Neural cell (in vitro differentiated cells): ENCODE data around the gene LUC7L3. TPM values are rescaled to one million over a fixed set of nuclear protein-coding genes. Genes with fewer than 3 reads are reported as not detected.

Experiments
- H2AFZ ChIP-seq: fragments of 200-600, 300-800 bp; sonication (generic), shearing (Covaris generic); 2 replicates; pipeline ENCODE4 v1.6.0; 2014; ENCODE audit warnings: low read depth, mild to moderate bottlenecking, antibody characterized with exemption, low read length, moderate library complexity
- H3F3A ChIP-seq: fragments of 200-600 bp; shearing (Covaris generic); 2 replicates; pipeline ENCODE4 v1.6.1; 2016; ENCODE audit warnings: mild to moderate bottlenecking, moderate library complexity, mixed read lengths, antibody characterized with exemption, low read length; ENCODE audit not compliant: insufficient read depth, poor library complexity, severe bottlenecking
- H3K27ac ChIP-seq: fragments of 200-600, 300-800 bp; sonication (generic), shearing (Covaris generic); 2 replicates; pipeline ENCODE4 v1.5.1; 2014; ENCODE audit warnings: mild to moderate bottlenecking, low read length, moderate library complexity
- H3K27me3 ChIP-seq: fragments of 300-800, 200-600 bp; sonication (generic), shearing (Covaris generic); 2 replicates; pipeline ENCODE4 v1.6.0; 2014; ENCODE audit warnings: mild to moderate bottlenecking, low read depth, low read length, moderate library complexity; ENCODE audit not compliant: insufficient read depth
- H3K36me3 ChIP-seq: fragments of 300-800, 200-600 bp; sonication (generic), shearing (Covaris generic); 2 replicates; pipeline ENCODE4 v1.5.1; 2014; ENCODE audit warnings: mild to moderate bottlenecking, antibody characterized with exemption, low read length, moderate library complexity; ENCODE audit not compliant: insufficient read depth
- H3K4me2 ChIP-seq: fragments of 300-800, 200-600 bp; sonication (generic), shearing (Covaris generic); 2 replicates; pipeline ENCODE4 v1.6.0; 2014; ENCODE audit warnings: mild to moderate bottlenecking, low read length
- H3K4me3 ChIP-seq: fragments of 300-800, 200-600 bp; sonication (generic), shearing (Covaris generic); 2 replicates; pipeline ENCODE4 v1.5.1; 2014; ENCODE audit warnings: mild to moderate bottlenecking, low read length, moderate library complexity
- H3K79me2 ChIP-seq: fragments of 200-600 bp; shearing (Covaris generic); replicated peaks from 2 replicates; pipeline ENCODE4 v1.6.0; 2014; ENCODE audit warnings: mild to moderate bottlenecking, low read length, moderate library complexity; ENCODE audit not compliant: insufficient read depth
- H3K9ac ChIP-seq: fragments of 300-800, 200-600 bp; sonication (generic), shearing (Covaris generic); 2 replicates; pipeline ENCODE4 v1.6.1; 2016; ENCODE audit warnings: mild to moderate bottlenecking, low read length, mixed read lengths
- H3K9me2 ChIP-seq: fragments of 200-600 bp; shearing (Covaris generic); 2 replicates; pipeline ENCODE4 v1.6.1; 2016; ENCODE audit warnings: mild to moderate bottlenecking, low read length, mixed read lengths; ENCODE audit not compliant: insufficient read depth
- H3K9me3 ChIP-seq: fragments of 200-600, 300-800 bp; sonication (generic), shearing (Covaris generic); 2 replicates; pipeline ENCODE4 v1.6.1; 2016; ENCODE audit warnings: mild to moderate bottlenecking, mixed run types, low read length, moderate library complexity, mixed read lengths
- H4K20me1 ChIP-seq: fragments of 200-600 bp; shearing (Covaris generic); 2 replicates; pipeline ENCODE4 v1.6.1; 2016; ENCODE audit warnings: mild to moderate bottlenecking, mixed run types; ENCODE audit not compliant: insufficient read depth
- EP300 ChIP-seq: fragments of 450-650 bp; conservative IDR thresholded peaks from 2 replicates; pipeline ENCODE4 v1.6.1; 2014; ENCODE audit warnings: antibody characterized with exemption, mild to moderate bottlenecking, moderate library complexity; ENCODE audit not compliant: poor library complexity, severe bottlenecking
- EZH2 ChIP-seq: fragments of 200-600, 300-800 bp; shearing (Covaris generic), sonication (generic); IDR thresholded peaks from 2 replicates; pipeline ENCODE4 v1.6.1; 2014; ENCODE audit warnings: antibody characterized with exemption, low read length, borderline replicate concordance, mild to moderate bottlenecking; ENCODE audit not compliant: insufficient read depth, poor library complexity, severe bottlenecking
- MXI1 ChIP-seq: fragments of 450-650 bp; conservative IDR thresholded peaks from 2 replicates; pipeline ENCODE4 v1.6.1; 2014; ENCODE audit warnings: antibody characterized with exemption, mild to moderate bottlenecking; ENCODE audit not compliant: poor library complexity, severe bottlenecking
- POLR2AphosphoS5 ChIP-seq: IDR thresholded peaks from 2 replicates; pipeline ENCODE4 v1.6.1; 2012
- RAD21 ChIP-seq: fragments of 450-650 bp; conservative IDR thresholded peaks from 2 replicates; pipeline ENCODE4 v1.6.1; 2014; ENCODE audit warnings: antibody characterized with exemption, mild to moderate bottlenecking, moderate library complexity
- SMC3 ChIP-seq: fragments of 450-650 bp; conservative IDR thresholded peaks from 2 replicates; pipeline ENCODE4 v1.6.1; 2014; ENCODE audit warnings: antibody characterized with exemption, mild to moderate bottlenecking, moderate library complexity; ENCODE audit not compliant: poor library complexity
- TAF1 ChIP-seq: IDR thresholded peaks from 2 replicates; pipeline ENCODE4 v1.6.1; 2012; ENCODE audit warnings: low read depth
- polyA plus RNA-seq: library from polyadenylated mRNA; depleted of rRNA; stranded (reverse); fragments of >200 nt; gene quantifications from 2 replicates; pipeline ENCODE4 v1.2.3, GENCODE V29; 2014
- TF ChIP-seq, protein P1 (sequence below): IDR thresholded peaks from 2 replicates; pipeline ENCODE4 v1.6.1; 2012; ENCODE audit warnings: borderline replicate concordance
- TF ChIP-seq, protein P2 (sequence below): fragments of 450-650 bp; IDR thresholded peaks from 2 replicates; pipeline ENCODE4 v1.5.1; 2014; ENCODE audit warnings: antibody characterized with exemption, mild to moderate bottlenecking, moderate library complexity; ENCODE audit not compliant: poor library complexity, severe bottlenecking

The LUC7L3 gene
- polyA plus RNA-seq, 1 donor from 2014 or later: 677 TPM

DNA sequence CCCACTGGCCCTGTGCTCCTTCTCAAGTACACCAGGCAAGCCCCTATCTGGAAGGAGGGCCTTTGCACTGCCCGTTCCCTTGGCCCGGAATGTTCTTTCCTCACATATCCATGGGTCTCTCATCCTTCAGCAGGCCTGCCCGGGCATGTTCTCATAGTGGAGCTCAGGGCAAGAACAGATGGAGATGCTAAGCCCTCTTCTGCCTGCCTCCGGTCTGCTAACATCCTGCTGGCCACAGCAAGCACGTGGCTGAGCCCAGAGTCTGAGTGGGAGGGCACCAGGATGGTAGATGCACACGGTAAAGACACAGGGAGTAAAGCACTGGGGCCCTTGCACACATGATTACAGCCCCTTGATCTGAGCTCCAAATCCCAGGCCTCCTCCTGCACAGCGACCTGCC lies 67.7 kb downstream of the LUC7L3 start:
- TF ChIP-seq SMC3 (no peak), POLR2AphosphoS5 (no peak), EP300 (no peak), RAD21 (no peak), MXI1 (no peak), EZH2 (no peak), TAF1 (no peak)
- TF ChIP-seq, protein P1, sequence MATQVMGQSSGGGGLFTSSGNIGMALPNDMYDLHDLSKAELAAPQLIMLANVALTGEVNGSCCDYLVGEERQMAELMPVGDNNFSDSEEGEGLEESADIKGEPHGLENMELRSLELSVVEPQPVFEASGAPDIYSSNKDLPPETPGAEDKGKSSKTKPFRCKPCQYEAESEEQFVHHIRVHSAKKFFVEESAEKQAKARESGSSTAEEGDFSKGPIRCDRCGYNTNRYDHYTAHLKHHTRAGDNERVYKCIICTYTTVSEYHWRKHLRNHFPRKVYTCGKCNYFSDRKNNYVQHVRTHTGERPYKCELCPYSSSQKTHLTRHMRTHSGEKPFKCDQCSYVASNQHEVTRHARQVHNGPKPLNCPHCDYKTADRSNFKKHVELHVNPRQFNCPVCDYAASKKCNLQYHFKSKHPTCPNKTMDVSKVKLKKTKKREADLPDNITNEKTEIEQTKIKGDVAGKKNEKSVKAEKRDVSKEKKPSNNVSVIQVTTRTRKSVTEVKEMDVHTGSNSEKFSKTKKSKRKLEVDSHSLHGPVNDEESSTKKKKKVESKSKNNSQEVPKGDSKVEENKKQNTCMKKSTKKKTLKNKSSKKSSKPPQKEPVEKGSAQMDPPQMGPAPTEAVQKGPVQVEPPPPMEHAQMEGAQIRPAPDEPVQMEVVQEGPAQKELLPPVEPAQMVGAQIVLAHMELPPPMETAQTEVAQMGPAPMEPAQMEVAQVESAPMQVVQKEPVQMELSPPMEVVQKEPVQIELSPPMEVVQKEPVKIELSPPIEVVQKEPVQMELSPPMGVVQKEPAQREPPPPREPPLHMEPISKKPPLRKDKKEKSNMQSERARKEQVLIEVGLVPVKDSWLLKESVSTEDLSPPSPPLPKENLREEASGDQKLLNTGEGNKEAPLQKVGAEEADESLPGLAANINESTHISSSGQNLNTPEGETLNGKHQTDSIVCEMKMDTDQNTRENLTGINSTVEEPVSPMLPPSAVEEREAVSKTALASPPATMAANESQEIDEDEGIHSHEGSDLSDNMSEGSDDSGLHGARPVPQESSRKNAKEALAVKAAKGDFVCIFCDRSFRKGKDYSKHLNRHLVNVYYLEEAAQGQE: no peak
- TF ChIP-seq, protein P2, sequence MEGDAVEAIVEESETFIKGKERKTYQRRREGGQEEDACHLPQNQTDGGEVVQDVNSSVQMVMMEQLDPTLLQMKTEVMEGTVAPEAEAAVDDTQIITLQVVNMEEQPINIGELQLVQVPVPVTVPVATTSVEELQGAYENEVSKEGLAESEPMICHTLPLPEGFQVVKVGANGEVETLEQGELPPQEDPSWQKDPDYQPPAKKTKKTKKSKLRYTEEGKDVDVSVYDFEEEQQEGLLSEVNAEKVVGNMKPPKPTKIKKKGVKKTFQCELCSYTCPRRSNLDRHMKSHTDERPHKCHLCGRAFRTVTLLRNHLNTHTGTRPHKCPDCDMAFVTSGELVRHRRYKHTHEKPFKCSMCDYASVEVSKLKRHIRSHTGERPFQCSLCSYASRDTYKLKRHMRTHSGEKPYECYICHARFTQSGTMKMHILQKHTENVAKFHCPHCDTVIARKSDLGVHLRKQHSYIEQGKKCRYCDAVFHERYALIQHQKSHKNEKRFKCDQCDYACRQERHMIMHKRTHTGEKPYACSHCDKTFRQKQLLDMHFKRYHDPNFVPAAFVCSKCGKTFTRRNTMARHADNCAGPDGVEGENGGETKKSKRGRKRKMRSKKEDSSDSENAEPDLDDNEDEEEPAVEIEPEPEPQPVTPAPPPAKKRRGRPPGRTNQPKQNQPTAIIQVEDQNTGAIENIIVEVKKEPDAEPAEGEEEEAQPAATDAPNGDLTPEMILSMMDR: no peak
- H3K9me2 ChIP-seq: no peaks in the 10 kb centered on the region
- no peaks in the 10 kb centered on the region for H3K9me3 ChIP-seq
- no peak overlapping the region for H2AFZ ChIP-seq
- H3K27me3 ChIP-seq: no peaks in the 10 kb centered on the region
- no peaks in the 10 kb centered on the region for H4K20me1 ChIP-seq
- no peaks in the 10 kb centered on the region for H3K79me2 ChIP-seq
- no peaks in the 10 kb centered on the region for H3F3A ChIP-seq
- H3K4me2 ChIP-seq: no peak overlapping the region
- no peak overlapping the region for H3K4me3 ChIP-seq
- H3K9ac ChIP-seq: no peak overlapping the region
- H3K27ac ChIP-seq: no peak overlapping the region
- H3K36me3 ChIP-seq: no peaks in the 10 kb centered on the region

DNA sequence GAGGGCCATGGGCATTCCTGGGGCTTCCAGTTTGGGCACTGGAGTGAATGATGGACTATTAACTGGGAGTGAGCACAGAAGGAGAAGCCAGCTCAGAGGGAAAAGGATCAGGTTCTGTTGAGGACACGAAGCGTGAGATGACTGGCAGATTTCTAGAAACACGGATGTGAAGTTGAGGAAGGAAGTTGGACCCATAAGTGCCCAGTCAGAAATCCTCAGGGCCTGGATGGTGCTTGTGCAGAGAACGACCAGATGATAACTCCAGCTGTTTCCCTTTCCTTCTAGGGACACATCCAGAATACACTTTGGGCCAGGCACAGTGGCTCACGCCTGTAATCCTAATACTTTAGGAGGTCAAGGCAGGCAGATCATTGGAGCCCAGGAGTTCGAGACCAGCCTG lies 71.2 kb downstream of the LUC7L3 start:
- H3K4me2 ChIP-seq: no peak overlapping the region
- no peaks in the 10 kb centered on the region for H3K9me2 ChIP-seq
- no peak overlapping the region for H3K4me3 ChIP-seq
- H2AFZ ChIP-seq: no peak overlapping the region
- H3K9me3 ChIP-seq: no peaks in the 10 kb centered on the region
- no peaks in the 10 kb centered on the region for H4K20me1 ChIP-seq
- no peak for TF ChIP-seq TAF1
- TF ChIP-seq SMC3: no peak
- TF ChIP-seq, protein P1: no peak
- TF ChIP-seq EP300: no peak
- TF ChIP-seq RAD21: no peak
- TF ChIP-seq EZH2: no peak
- no peak for TF ChIP-seq POLR2AphosphoS5
- TF ChIP-seq, protein P2: no peak
- TF ChIP-seq MXI1: no peak
- no peak overlapping the region for H3K9ac ChIP-seq
- H3K36me3 ChIP-seq: no peaks in the 10 kb centered on the region
- no peaks in the 10 kb centered on the region for H3F3A ChIP-seq
- H3K79me2 ChIP-seq: no peaks in the 10 kb centered on the region
- H3K27me3 ChIP-seq: no peaks in the 10 kb centered on the region
- H3K27ac ChIP-seq: no peak overlapping the region
